Stimulated activated naive CD8-positive, alpha-beta T cell treated with anti-CD3 and anti-CD28 coated beads, Interleukin-15, Interleukin-2, amounts not matched to agents 100 U/mL and 50 U/mL, for 24 hours (primary cell): ENCODE measurements around the gene FRS3.
A peak's percentile ranks its signal among the peaks of the same experiment; 100 is the strongest.
"Not testable (repeated sequence)": the region's sequence is repeated elsewhere in the genome, so short reads cannot be mapped to it uniquely, and the experiment has no call there.

ENCODE experiments used
- ATAC-seq: fragments of 150-1000 bp; cut with Tn5 transposase; one replicate; pipeline ENCODE4 v1.10.0; 2021
- DNase-seq: peaks from one replicate; pipeline ENCODE4 v3.0.0; 2021

FRS3 gene, protein sequence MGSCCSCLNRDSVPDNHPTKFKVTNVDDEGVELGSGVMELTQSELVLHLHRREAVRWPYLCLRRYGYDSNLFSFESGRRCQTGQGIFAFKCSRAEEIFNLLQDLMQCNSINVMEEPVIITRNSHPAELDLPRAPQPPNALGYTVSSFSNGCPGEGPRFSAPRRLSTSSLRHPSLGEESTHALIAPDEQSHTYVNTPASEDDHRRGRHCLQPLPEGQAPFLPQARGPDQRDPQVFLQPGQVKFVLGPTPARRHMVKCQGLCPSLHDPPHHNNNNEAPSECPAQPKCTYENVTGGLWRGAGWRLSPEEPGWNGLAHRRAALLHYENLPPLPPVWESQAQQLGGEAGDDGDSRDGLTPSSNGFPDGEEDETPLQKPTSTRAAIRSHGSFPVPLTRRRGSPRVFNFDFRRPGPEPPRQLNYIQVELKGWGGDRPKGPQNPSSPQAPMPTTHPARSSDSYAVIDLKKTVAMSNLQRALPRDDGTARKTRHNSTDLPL

DNA sequence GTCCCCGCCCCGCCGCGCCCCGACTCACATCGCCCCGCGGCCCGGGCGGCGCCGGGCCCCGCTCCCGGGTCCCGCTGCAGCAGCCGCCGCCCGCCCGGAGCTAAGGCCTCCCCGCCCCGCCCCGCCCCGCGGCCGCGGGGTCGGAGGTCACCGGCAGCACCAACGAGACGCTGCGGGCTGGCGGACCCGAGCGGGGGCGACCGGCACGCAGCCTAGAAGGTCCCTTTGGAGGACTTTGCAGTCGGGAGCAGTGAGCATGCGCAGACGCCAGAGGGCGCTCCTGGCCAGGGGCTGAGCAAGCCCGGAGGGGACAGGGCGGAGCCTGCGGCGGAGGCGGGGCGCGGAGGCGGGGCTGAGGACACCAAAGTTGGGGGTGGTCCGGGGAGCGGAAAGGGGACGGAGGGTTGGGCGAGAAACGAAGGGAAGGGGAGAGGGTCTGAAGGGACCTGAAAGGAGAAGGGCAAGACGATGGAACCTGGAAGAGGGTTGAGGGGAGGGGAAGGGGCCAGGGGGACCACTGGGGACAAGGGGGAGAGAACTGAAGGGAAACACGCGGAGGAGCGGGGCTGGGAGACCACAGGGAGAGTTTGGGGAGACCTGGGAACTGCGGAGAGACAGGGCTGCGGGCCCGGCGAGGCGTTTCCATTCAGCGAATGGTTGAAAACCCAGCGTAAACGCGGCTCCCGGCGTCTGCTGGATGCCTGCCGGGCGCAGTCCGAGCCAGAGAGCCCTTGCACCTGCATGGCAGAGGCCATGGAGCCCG is at the start of gene FRS3:
Gene FRS3, minus strand, starts transcription at position 113 of the 763 bp plus-strand sequence. CDS start 2,913 bp downstream, outside the sequence.
- DNase-seq: peak; percentile 100
- ATAC-seq: peak; percentile 97

DNA sequence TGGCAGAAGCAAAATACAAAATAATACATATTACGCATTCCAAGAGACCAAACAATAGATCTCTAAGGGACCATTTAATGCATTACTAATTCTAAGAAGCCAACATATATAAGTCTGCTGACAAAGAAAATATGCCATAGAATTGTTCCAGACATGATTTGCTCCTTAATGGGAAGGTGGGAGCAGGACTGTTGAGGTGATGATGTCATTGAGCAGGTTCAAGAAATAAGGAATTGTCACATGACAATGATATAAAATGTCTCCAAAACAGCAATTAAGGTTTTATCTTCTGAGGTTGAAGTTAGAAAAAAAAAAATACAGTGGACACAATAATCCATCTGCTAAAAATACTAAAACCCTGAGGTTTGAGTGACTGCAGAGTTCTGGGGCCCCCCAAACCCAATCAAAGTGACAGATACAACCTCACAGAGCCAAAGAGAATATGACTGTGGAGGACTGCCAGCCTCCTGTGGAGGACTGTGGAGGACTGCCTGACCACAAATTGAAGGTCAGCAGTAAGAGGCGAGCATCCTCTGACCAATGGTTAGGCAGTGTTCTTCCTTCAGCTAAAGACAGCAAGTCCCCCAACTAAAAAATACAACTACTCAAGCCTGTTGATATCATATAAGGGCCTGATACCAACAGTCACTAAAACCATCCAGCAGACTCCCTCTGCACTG is 46.8 kb upstream of the FRS3 start:
- ATAC-seq (no peak), DNase-seq (no peak)

DNA sequence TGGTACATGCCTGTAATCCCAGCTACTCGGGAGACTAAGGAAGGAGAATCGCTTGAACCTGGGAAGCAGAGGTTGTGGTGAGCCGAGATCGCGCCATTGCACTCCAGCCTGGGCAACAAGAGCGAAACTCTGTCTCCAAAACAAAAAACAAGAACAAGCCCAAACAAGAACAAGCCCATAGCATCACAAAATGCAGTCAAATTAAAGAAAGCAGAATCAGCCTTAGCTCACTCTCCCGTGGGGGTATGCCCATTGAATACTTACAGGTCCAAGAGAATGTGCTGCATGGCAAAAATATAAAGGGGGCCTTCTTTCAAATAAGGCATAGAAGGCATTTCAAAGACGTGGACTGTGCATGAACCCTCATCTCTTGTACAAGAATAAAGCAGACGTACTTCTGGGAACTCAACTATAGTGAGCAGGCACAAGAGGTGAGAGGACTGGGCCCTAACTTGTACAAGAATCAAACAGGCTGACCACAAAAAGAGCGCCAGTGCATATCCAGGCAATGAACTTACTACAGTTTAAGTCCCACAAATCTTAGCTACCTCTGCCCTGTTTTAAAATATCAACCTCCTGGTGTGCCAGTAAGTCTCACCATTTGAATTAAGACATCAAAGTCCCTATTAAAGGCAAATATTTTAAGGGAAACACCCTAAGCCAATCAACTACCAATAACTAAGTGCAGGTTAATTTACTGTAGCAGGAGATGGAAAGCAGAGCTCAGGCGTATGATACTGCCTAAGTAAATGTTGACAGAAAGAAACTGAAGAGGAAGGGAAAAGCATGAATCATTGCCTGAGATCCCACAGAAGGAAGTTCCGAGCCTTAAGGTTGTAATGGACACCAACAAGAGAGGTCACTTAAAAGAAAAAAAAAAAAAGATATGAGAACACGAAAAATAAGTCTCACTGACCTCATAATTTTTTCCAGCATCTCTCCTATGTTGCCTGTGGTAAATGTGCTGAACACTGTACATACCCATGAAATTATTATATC is 45.2 kb upstream of the FRS3 start:
- no peak for ATAC-seq

DNA sequence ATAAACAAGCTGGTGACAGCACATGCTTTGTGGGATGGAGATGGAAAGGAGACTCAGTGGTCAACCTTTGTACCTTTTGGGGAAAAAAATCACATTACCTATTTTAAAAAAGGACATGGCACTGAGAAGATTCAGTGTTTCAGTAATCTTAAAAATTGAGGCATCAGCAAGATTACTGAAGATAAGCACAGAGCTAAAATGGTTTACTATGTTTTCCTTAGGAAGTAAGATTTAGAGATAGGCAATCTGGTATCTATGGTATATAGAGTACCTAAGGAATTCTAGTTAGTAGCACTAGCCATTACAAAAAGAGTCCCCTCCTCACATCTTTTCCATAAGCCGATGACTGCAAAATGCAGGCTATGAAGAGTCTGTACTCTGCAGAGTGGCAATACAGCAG is 43.5 kb upstream of the FRS3 start:
- ATAC-seq (no peak), DNase-seq (no peak)

More for the DNA sequence above, 45.2 kb upstream of the FRS3 start:
- DNase-seq: no peak

DNA sequence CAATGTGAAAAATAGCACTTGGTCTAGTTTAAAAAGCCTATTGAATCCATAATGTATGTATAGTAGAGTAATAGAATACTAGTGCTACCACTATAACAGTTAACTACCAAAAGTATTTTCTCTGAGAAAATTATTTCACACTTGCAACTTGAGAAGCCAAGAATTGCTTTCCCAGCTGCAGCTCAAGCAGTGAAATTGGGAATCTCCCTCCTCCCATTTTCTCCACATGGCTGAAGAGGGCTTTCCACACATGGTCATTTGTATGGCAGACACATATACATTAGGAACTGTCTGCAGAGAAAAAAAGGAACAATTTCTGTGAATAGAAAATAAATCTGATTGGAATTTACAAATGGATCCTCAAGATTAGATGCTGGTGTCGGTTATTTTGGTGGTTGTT is 42.3 kb upstream of the FRS3 start:
- DNase-seq (no peak), ATAC-seq (no peak)

DNA sequence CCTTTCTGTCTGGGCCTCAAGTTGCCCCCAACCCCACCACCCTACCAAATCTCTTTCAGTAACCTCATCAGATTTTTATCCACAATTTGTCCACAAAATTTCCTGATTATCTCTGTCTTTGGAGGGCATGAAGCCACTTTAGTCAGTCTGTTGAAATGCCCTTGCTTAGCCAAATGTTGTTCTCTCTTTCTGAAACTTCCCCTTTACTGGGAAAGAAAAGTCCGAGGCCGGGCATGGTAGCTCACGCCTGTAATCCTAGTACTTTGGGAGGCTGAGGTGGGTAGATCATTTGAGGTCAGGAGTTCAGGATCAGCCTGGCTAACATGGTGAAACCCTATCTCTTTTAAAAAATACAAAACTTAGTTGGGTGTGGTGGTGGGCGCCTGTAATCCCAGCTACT is 41.6 kb upstream of the FRS3 start:
- ATAC-seq (no peak), DNase-seq (no peak)

DNA sequence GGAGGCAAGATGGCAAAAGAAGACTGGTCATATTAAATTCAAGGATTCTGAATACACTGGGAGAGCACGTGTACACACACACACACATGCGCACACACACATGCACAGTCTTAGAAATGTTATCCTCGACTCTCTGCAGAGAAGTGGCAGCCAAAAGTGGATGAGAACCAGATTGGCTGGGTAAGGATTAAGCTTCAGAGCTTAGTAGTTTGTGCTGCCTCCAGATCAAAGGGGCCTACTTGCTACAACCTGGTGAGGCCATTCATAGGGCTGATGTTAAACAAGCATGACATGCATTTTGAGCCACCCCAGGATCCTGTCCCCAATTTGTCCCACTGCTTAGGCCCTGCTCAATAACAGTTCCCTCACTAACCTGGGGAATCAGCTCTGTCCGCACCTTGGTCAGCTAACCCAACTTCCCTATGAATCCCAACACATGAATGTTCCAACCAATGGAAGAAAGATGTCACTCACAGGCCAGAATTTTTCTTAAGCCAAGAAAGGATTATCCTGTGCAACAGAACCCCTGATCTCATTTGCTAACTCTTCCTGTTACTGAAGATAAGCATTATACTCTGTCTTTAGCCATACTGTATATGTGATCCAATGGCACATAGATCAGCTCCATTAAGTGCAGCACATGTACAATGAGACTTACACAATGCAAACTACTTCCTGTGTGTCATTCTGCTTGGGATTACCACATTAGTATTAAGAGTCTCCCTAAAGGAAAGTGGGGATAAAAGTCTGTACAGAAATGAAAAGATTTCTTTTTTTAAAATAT is 38.8 kb upstream of the FRS3 start:
- ATAC-seq (no peak), DNase-seq (no peak)

DNA sequence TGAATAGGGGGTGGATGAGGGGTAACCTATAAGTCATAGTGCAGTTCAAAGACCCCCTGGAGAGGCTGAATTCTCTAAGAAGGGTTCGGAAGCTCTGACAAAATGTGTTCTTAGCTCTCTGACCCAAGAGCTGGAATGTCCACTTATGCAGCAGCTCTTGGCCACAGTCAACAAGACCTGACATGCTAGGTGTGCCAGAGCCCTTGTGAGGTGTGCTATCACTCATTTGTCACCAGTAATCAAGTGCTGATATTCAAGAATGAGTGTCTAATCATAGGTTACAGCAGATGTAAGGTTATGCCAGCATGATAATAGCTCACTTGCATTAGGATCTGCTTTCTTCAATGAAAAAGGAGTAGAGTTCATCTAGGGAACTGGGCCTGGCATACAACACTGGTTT is 35.9 kb upstream of the FRS3 start:
- no peak for DNase-seq
- no peak for ATAC-seq

DNA sequence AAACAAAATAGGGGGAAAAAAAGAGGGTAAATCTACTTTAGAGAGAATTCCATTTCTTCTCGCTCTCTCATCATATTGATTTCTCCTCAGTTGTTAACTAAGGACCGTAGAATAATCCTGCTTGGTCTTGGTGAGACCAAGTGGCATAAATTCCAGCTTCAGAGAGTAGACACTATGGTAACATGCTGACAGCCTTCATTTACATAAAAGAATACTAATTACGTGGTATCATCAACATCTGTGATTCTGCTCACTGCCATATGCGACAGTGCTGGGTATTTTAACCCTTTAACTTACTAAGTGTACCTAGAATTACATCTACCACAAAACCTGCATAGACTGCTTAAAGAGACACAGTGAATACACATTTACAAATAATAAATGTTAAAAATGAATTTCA is 34.9 kb upstream of the FRS3 start:
- DNase-seq: no peak

DNA sequence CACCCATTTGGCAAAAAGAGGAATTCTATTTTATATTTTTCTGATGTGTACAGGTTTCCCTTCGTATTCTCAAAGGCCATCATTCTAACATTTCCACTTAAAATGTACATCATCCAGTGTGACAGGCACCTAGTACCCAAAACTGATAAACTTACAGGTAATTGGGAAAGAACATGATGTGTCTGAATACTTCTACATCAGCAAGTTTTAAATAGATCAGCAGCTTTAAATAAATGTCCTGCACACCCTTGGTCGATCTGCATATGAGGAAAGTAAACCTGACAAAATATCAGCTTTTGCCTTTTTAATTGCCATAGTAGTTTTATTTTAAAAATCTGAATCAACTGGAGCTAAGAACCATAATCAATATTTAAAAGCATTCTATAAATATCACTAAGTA is 34.3 kb upstream of the FRS3 start:
- ATAC-seq (no peak), DNase-seq (no peak)

More for the DNA sequence above, 34.9 kb upstream of the FRS3 start:
- no peak for ATAC-seq

DNA sequence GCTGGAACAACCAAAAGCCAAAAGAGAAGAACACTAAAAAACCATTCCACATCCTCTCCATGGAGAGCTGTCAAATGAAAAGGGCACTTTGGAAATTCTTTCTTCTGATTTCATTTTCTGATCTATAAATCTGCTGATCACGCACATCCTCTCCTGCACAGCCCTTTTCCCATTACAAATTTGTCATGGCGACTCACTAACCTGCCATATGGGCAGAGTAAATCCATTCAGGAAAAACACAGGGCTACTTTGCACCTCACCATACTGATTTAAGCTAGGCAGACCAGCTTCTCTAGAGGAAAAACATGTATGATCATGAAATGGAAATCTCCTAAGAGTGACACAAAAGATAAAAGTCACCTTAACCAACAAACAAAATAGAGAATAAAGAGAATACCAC is 33.8 kb upstream of the FRS3 start:
- no peak for DNase-seq
- no peak for ATAC-seq

DNA sequence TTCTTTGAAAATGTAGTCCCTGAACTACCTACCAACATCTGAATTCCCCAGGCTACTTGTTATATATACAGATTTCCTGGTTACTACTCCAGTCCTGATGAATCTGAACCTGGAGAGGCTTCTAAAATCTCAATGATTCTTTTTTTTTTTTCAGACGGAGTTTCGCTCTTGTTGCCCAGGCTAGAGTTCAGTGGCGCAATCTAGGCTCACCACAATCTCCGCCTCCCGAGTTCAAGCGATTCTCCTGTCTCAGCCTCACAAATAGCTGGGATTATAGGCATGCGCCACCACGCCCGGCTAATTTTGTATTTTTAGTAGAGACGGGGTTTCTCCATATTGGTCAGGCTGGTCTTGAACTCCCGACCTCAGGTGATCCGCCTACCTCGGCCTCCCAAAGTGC is 32.2 kb upstream of the FRS3 start:
- DNase-seq, ATAC-seq: not testable (repeated sequence)

DNA sequence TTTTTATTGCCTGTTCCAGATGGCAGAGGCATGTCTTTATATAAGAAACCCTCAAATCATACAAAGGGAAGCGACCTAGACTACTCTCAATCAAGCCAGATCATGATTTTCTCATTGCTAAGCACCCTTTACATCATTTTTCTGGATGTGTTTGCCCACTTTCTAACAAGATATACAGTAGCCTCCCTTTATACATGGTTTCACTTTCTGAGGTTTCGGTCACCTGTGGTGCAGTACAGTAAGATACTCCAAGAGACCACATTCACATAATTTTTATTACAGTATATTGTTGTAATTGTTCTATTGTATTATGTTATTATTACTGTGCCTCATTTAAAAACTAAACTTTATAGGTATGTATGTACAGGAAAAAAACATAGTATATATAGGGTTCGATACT is 31.4 kb upstream of the FRS3 start:
- DNase-seq (no peak), ATAC-seq (no peak)

DNA sequence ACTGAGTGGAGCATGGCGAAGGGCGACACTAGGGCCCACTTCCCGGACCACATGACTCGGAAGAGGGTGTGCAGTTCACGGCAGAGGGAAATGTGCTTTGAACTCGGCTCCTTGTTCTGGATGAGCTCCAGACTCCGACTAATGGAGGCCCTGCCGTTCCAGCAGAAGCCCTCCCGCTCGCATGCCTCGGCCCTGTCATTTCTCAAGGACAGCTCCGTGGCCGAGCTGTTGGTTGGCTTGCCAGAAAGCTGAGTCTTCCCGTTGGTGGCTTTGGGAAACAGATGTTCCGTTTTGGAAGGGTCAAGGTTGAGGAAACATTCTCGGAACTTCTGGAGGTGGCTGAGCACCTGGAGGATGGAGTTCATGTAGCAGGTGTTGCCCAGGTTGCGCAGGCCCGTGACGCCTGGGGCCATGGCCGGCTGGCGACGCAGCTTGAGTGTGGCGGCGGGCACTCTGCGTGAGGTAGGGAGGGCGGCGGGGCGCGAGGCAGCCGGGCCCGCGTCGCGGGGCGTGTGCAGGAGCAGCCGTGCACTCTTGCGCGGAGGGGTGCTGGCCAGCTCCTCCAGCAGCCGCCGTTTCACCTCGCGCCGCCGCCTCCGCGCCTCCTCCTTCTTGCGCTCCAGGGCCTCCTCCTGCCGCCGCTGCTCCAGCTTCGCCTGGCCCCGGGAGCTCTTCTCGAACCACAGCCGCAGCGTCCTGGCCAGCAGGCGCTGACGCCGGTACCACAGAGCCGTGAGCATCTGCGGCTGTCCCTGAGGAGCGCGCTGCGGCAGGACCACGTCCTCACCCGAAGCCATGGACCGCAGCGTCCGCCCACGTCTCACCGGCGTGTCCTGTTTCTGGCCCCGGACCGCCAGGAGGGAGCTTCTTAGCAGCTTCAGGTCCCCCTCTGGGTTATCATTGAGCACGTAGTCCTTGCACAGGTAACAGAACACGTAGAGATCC is 26.4 kb upstream of the FRS3 start:
- no peak for ATAC-seq
- no peak for DNase-seq

DNA sequence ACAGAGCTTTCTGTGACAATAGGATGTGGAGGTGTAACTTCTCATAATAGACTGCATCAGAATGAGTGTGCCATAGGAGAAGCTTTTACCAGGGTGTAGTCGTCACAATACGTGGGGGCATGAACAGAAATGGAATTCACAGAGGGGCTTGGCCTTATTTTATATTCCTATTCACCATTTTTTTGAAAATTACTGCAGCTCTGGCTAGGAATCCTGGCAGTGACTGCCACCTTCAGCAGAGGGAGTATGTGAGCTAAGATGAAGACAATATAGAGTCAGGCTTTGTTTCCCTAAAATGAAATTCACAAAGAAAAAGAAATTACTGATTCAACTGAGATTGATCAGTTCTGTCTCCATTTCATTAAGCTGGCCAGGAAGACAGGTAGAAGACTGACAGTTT is 21.7 kb upstream of the FRS3 start:
- DNase-seq (no peak), ATAC-seq (no peak)

DNA sequence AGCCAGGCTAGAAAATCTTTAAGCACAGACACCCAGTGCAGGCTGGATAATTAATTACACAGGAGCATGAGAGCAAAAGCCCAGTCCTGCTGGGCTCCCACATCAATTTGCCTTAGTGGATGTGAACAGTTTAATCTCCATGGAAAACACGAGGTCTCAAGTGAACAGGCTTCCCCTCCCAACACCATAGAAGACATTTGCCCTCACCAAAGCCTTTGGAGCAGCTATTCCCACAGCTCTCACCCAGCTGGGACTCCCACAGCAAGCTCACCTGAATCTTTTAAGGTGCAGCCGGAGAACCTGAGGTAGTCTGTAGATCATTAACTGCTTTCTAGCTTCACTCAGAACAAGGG is 19.8 kb upstream of the FRS3 start:
- no peak for ATAC-seq
- no peak for DNase-seq

DNA sequence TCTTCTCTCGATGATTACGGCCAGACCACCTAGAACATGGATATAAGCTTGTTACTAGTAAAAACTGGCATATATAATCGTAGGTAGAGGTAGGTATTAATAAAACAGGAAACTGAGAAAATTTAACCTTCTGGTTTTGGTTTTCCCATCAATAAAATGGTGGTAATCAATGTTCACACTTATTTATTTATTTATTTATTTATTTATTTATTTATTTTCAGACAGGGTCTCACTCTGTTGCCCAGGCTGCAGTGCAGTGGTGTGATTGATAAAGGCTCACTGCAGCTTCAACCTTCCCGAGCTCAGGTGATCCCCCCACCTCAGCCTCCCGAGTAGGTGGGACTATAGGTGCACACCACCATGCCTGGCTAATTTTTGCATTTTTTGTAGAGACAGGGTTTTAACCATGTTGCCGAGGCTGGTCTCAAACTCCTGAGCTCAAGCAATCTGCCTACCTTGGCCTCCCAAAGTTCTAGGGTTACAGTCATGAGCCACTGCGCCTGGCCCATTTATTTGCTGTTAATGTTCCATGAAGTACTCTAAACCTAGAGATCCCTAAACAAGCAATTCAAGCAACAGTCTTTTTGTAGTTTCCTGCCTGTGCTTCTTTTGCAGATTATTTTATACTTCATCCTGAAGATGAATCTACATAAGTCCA is 19.3 kb upstream of the FRS3 start:
- DNase-seq (no peak), ATAC-seq (no peak)

DNA sequence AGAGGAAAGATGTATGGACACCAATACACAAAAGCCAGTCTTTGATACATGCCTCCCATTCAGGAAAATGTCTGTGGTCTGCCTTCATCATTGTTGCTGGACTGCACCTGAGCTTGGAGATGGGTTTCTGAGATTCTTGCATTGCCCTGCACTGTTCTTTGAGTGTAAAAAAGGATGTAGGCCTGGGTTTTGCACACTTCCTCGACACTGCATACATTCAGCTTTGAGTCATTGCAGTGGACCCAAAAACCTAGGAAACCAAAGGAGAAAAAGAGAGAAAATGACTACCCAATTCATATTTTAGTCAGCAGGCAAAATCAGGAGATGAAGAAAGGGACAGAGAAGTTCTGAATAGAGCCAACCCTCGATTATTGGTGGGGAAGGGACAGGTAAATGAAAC is 16.8 kb upstream of the FRS3 start:
- DNase-seq: no peak
- ATAC-seq: no peak

DNA sequence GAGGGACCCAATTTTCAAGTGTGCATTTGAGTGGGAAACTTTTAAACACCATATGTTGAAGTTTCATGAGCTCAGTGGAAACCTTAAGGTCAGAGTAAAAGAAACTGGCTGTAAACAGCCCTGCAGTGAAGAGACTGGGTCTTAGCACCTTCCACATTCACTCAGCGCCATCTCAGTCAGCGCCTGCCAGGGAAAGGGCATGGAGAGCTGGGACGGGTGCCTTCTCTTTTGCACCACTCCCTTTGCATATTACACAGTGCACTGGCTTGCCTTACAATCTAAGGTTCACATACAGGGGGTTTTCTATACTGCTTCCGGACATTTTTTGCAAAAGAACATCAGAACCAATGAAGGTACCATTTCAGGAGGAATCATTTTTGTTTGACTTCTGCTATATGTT is 12.3 kb upstream of the FRS3 start:
- DNase-seq (no peak), ATAC-seq (no peak)
